T-helper 1 cell treated with Interleukin-12 subunit alpha and Interleukin-12 subunit beta and Interleukin-4 antibody, amounts not matched to agents 30 μg/mL and 1 μg/mL, for 36 hours (primary cell): ENCODE data around the gene XAB2.

ENCODE experiments used
- H3K27ac Mint-ChIP-seq: one replicate; pipeline ENCODE4 v1.8.0; 2021; ENCODE audit warnings: mild to moderate bottlenecking, mixed read lengths
- H3K27me3 Mint-ChIP-seq: one replicate; pipeline ENCODE4 v1.8.0; 2021; ENCODE audit warnings: low read depth, mixed read lengths
- H3K36me3 Mint-ChIP-seq: one replicate; pipeline ENCODE4 v1.8.0; 2021; ENCODE audit warnings: low read depth, mixed read lengths
- H3K4me1 Mint-ChIP-seq: one replicate; pipeline ENCODE4 v1.8.0; 2021; ENCODE audit warnings: low read depth, mixed read lengths
- H3K4me3 Mint-ChIP-seq: one replicate; pipeline ENCODE4 v1.8.0; 2021; ENCODE audit warnings: mild to moderate bottlenecking, moderate library complexity, mixed read lengths
- H3K9me3 Mint-ChIP-seq: one replicate; pipeline ENCODE4 v1.8.0; 2021; ENCODE audit warnings: mixed read lengths

The XAB2 gene

GRCh38 chr19:7632340-7633203 lies 3.2 kb upstream of the XAB2 start:
- peaks cover 36% of the 10 kb centered on the region for H3K4me1 Mint-ChIP-seq
- no peak overlapping the region for H3K27ac Mint-ChIP-seq
- H3K27me3 Mint-ChIP-seq = no peaks in the 10 kb centered on the region
- peaks cover 9% of the 10 kb centered on the region for H3K36me3 Mint-ChIP-seq
- no peaks in the 10 kb centered on the region for H3K9me3 Mint-ChIP-seq
- no peak overlapping the region for H3K4me3 Mint-ChIP-seq

- H3K27ac Mint-ChIP-seq = no peak overlapping the region
Measured at GRCh38 chr19:7631577-7631976, 2.2 kb upstream of the XAB2 start.

GRCh38 chr19:7628589-7629311 lies 595 bp downstream of the XAB2 start:
- H3K4me1 Mint-ChIP-seq = peaks cover 31% of the 10 kb centered on the region
- no peaks in the 10 kb centered on the region for H3K9me3 Mint-ChIP-seq
- H3K4me3 Mint-ChIP-seq = peak overlapping the region; percentile 99
- peak overlapping the region; percentile 100 for H3K27ac Mint-ChIP-seq
- H3K36me3 Mint-ChIP-seq = peaks cover 15% of the 10 kb centered on the region
- H3K27me3 Mint-ChIP-seq = no peaks in the 10 kb centered on the region

More at GRCh38 chr19:7631577-7631976, 2.2 kb upstream of the XAB2 start:
- Mint-ChIP-seq H3K9me3 (no peaks in the 10 kb centered on the region), H3K4me3 (no peak overlapping the region), H3K36me3 (peaks cover 11% of the 10 kb centered on the region), H3K4me1 (peaks cover 36% of the 10 kb centered on the region), H3K27me3 (no peaks in the 10 kb centered on the region)

- no peak overlapping the region for H3K4me3 Mint-ChIP-seq
- H3K4me1 Mint-ChIP-seq = peaks cover 31% of the 10 kb centered on the region
- H3K9me3 Mint-ChIP-seq = no peaks in the 10 kb centered on the region
- H3K27ac Mint-ChIP-seq = no peak overlapping the region
- H3K27me3 Mint-ChIP-seq = no peaks in the 10 kb centered on the region
- peaks cover 20% of the 10 kb centered on the region for H3K36me3 Mint-ChIP-seq
Measured at GRCh38 chr19:7627166-7627565, 2.2 kb downstream of the XAB2 start.

- H3K9me3 Mint-ChIP-seq = no peaks in the 10 kb centered on the region
- H3K27ac Mint-ChIP-seq = no peak overlapping the region
- peaks cover 25% of the 10 kb centered on the region for H3K36me3 Mint-ChIP-seq
- peaks cover 28% of the 10 kb centered on the region for H3K4me1 Mint-ChIP-seq
- H3K4me3 Mint-ChIP-seq = no peak overlapping the region
- H3K27me3 Mint-ChIP-seq = no peaks in the 10 kb centered on the region
Measured at GRCh38 chr19:7625763-7626372, 3.5 kb downstream of the XAB2 start.

DNA sequence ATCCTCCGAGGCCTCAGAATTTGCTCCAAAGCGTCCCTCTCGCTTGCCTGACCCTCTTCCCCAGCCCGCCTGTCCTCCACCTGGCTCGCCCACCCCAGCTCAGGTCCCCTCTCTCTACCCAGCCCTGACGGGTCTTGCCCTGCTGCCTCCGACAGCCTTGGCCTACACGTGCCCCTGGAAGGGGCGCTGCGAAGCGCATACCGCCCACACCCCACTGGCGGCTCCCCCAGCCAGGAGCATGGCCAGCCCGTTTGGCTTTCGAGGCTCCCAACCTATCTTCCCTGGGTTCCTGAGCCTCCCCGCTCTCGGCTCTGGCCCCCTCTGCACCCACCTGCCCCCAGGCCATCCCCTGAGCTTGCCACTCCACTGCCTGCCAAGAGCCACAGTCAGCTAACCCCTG lies 4.5 kb downstream of the XAB2 start:
- Mint-ChIP-seq H3K4me3 (no peak overlapping the region), H3K36me3 (peaks cover 25% of the 10 kb centered on the region), H3K4me1 (peaks cover 19% of the 10 kb centered on the region), H3K27me3 (no peaks in the 10 kb centered on the region), H3K9me3 (no peaks in the 10 kb centered on the region), H3K27ac (no peak overlapping the region)

GRCh38 chr19:7623725-7624603 lies 5.4 kb downstream of the XAB2 start:
- Mint-ChIP-seq H3K9me3 (no peaks in the 10 kb centered on the region), H3K27ac (no peak overlapping the region), H3K4me1 (peaks cover 11% of the 10 kb centered on the region), H3K4me3 (no peak overlapping the region), H3K27me3 (no peaks in the 10 kb centered on the region), H3K36me3 (peaks cover 17% of the 10 kb centered on the region)

GRCh38 chr19:7622933-7623685 lies 6.2 kb downstream of the XAB2 start:
- H3K4me3 Mint-ChIP-seq = no peak overlapping the region
- H3K36me3 Mint-ChIP-seq = peaks cover 17% of the 10 kb centered on the region
- peaks cover 3% of the 10 kb centered on the region for H3K4me1 Mint-ChIP-seq
- no peaks in the 10 kb centered on the region for H3K9me3 Mint-ChIP-seq
- H3K27me3 Mint-ChIP-seq = no peaks in the 10 kb centered on the region
- H3K27ac Mint-ChIP-seq = no peak overlapping the region

DNA sequence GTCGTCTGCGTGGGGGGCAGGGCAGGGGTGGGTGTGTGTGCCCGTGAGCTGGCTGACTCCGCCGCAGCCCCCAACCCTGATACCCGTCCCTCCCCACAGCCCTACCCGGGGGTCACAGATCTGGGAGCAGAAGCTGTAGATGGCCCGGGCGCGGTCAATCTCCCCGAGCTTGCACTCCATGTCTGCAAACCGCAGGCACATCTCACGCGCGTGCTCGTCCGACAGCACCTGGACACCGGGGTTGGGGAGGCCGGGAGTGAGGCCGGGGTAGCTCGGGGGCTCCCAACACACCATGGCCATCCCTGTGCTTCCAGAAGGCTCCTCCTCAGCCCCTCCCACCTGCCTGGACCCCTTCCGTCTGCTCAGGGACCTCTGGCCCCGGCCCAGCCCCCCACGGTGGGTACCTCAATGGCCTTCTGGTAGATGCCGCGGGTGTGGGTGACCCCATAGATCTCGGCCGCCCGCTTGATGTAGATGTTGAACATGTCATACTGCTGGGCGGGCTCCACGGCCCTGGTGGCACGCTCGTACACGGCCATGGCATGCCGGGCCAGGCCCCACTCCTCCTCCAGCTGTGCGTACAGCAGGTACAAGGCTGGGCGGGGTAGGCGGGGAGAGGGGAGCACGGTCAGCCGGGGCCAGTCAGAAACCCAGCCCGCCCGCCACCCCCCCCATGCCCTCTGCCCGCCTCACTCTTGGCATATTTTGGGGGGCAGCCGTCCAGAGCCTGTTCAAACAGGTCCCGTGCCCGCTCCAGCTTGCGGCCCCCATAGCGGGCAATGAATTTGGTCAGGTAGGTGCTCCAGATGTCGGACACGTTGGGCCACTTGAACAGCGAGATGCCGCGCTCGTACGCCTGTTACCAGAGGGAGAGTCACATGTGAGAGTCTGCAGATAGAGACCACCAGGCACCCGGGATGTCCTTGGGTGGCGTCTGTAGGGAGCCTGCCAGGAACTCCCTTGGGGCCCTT lies 8.6 kb downstream of the XAB2 start:
- Mint-ChIP-seq H3K27ac (no peak overlapping the region), H3K4me3 (no peak overlapping the region), H3K27me3 (no peaks in the 10 kb centered on the region), H3K4me1 (no peaks in the 10 kb centered on the region), H3K36me3 (peaks cover 15% of the 10 kb centered on the region), H3K9me3 (no peaks in the 10 kb centered on the region)

GRCh38 chr19:7619671-7620441 lies 9.5 kb downstream of the XAB2 start:
- no peaks in the 10 kb centered on the region for H3K9me3 Mint-ChIP-seq

GRCh38 chr19:7618771-7619510 lies 10.4 kb downstream of the XAB2 start:
- Mint-ChIP-seq H3K36me3 (peaks cover 11% of the 10 kb centered on the region), H3K4me1 (no peaks in the 10 kb centered on the region), H3K4me3 (no peak overlapping the region), H3K27ac (no peak overlapping the region), H3K9me3 (no peaks in the 10 kb centered on the region), H3K27me3 (no peaks in the 10 kb centered on the region)

More at GRCh38 chr19:7619671-7620441, 9.5 kb downstream of the XAB2 start:
- Mint-ChIP-seq H3K4me3 (no peak overlapping the region), H3K4me1 (no peaks in the 10 kb centered on the region), H3K27me3 (no peaks in the 10 kb centered on the region), H3K27ac (no peak overlapping the region), H3K36me3 (peaks cover 13% of the 10 kb centered on the region)

- no peaks in the 10 kb centered on the region for H3K27me3 Mint-ChIP-seq
- peaks cover 11% of the 10 kb centered on the region for H3K36me3 Mint-ChIP-seq
- H3K9me3 Mint-ChIP-seq = no peaks in the 10 kb centered on the region
- no peaks in the 10 kb centered on the region for H3K4me1 Mint-ChIP-seq
- H3K4me3 Mint-ChIP-seq = no peak overlapping the region
- H3K27ac Mint-ChIP-seq = no peak overlapping the region
Measured at GRCh38 chr19:7618348-7618747, 11.0 kb downstream of the XAB2 start.
